NCI-H146 treated with DMSO at 0.1 percent for 48 hours (cell line): Measurements from ENCODE around the gene ESRRB.

Experiments
- DNase-seq: peaks from one replicate; lab custom pipeline; 2025; ENCODE audit not compliant: unreplicated experiment; lab: John Stamatoyannopoulos, UW

The ESRRB gene

GRCh38 chr14:76351941-76352340 lies 24.0 kb upstream of the ESRRB start:
- DNase-seq: no peak

GRCh38 chr14:76352639-76353281 lies 23.2 kb upstream of the ESRRB start:
- DNase-seq: no peak

GRCh38 chr14:76354310-76354709 lies 21.6 kb upstream of the ESRRB start:
- no peak for DNase-seq

GRCh38 chr14:76355771-76356170 lies 20.2 kb upstream of the ESRRB start:
- no peak for DNase-seq

GRCh38 chr14:76371066-76371465 lies 4.9 kb upstream of the ESRRB start:
- DNase-seq: peak; percentile 65

- no peak for DNase-seq
Observed at GRCh38 chr14:76373456-76373855, 2.5 kb upstream of the ESRRB start.

- no peak for DNase-seq
Observed at GRCh38 chr14:76375484-76375883, 453 bp upstream of the ESRRB start.

- no peak for DNase-seq
Observed at GRCh38 chr14:76376409-76376877, 506 bp downstream of the ESRRB start.

GRCh38 chr14:76376878-76377734 lies 1.2 kb downstream of the ESRRB start:
- no peak for DNase-seq

- DNase-seq: no peak
Observed at GRCh38 chr14:76377735-76378074, 1.8 kb downstream of the ESRRB start.

GRCh38 chr14:76380991-76381390 lies 5.1 kb downstream of the ESRRB start:
- no peak for DNase-seq

GRCh38 chr14:76381817-76382494 lies 6.0 kb downstream of the ESRRB start:
- DNase-seq: no peak

- DNase-seq: no peak
Observed at GRCh38 chr14:76382495-76382832, 6.5 kb downstream of the ESRRB start.

GRCh38 chr14:76385435-76385834 lies 9.5 kb downstream of the ESRRB start:
- DNase-seq: no peak

GRCh38 chr14:76386944-76387782 lies 11.2 kb downstream of the ESRRB start:
- peak; percentile 15 for DNase-seq

GRCh38 chr14:76389841-76390240 lies 13.9 kb downstream of the ESRRB start:
- DNase-seq: no peak

- DNase-seq: no peak
Observed at GRCh38 chr14:76390621-76391020, 14.7 kb downstream of the ESRRB start.

- DNase-seq: no peak
Observed at GRCh38 chr14:76391981-76392690, 16.2 kb downstream of the ESRRB start.

- DNase-seq: no peak
Observed at GRCh38 chr14:76394569-76394968, 18.6 kb downstream of the ESRRB start.

- DNase-seq: no peak
Observed at GRCh38 chr14:76395161-76395560, 19.2 kb downstream of the ESRRB start.
